H9 (cell line): ENCODE data around the gene DDX28. TPM values are rescaled to one million over a fixed set of nuclear protein-coding genes. Genes with fewer than 3 reads are reported as not detected.

ENCODE experiments used
- DNase-seq: peaks from one replicate; pipeline ENCODE4 v3.0.0-alpha.2; 2017
- H2AFZ ChIP-seq: one replicate; pipeline ENCODE4 v1.6.1; 2013; ENCODE audit warnings: mild to moderate bottlenecking, low read length, control low read depth, moderate library complexity
- H2AK5ac ChIP-seq: 2 replicates; pipeline ENCODE4 v1.6.1; 2013; ENCODE audit warnings: low read length, control low read depth, mixed read lengths; ENCODE audit not compliant: insufficient read length
- H2BK120ac ChIP-seq: one replicate; pipeline ENCODE4 v1.6.1; 2013; ENCODE audit warnings: low read depth, mild to moderate bottlenecking, low read length, control low read depth, inconsistent platforms; ENCODE audit not compliant: poor library complexity, severe bottlenecking
- H2BK12ac ChIP-seq: 2 replicates; pipeline ENCODE4 v1.6.1; 2013; ENCODE audit warnings: low read length, control low read depth, mixed read lengths, low read depth; ENCODE audit not compliant: insufficient read length
- H2BK15ac ChIP-seq: 2 replicates; pipeline ENCODE4 v1.6.1; 2013; ENCODE audit warnings: low read depth, low read length, control low read depth
- H2BK20ac ChIP-seq: one replicate; pipeline ENCODE4 v1.6.1; 2013; ENCODE audit warnings: low read depth, mild to moderate bottlenecking, low read length, control low read depth, inconsistent platforms; ENCODE audit not compliant: poor library complexity, severe bottlenecking
- H2BK5ac ChIP-seq: 2 replicates; pipeline ENCODE4 v1.6.1; 2013; ENCODE audit warnings: low read length, control low read depth, mixed read lengths; ENCODE audit not compliant: insufficient read length
- H3K14ac ChIP-seq: 2 replicates; pipeline ENCODE4 v1.6.1; 2013; ENCODE audit warnings: low read length, control low read depth; ENCODE audit not compliant: insufficient read depth
- H3K18ac ChIP-seq: 2 replicates; pipeline ENCODE4 v1.6.1; 2013; ENCODE audit warnings: low read depth, mild to moderate bottlenecking, mixed read lengths, low read length, control low read depth; ENCODE audit not compliant: insufficient read length
- H3K23ac ChIP-seq: 2 replicates; pipeline ENCODE4 v1.6.1; 2013; ENCODE audit warnings: low read length, control low read depth, mixed read lengths, low read depth; ENCODE audit not compliant: insufficient read length
- H3K23me2 ChIP-seq: 2 replicates; pipeline ENCODE4 v1.6.1; 2013; ENCODE audit warnings: low read depth, mild to moderate bottlenecking, mixed read lengths, low read length, control low read depth; ENCODE audit not compliant: insufficient read length, poor library complexity, severe bottlenecking
- H3K27ac ChIP-seq: 2 replicates; pipeline ENCODE4 v1.5.1; 2013; ENCODE audit warnings: low read length, control low read depth, mixed read lengths, low read depth; ENCODE audit not compliant: insufficient read length
- H3K27me3 ChIP-seq: 2 replicates; pipeline ENCODE4 v1.6.1; 2013; ENCODE audit warnings: low read length, control low read depth, inconsistent platforms; ENCODE audit not compliant: insufficient read depth
- H3K4ac ChIP-seq: 2 replicates; pipeline ENCODE4 v1.6.1; 2013; ENCODE audit warnings: low read depth, mild to moderate bottlenecking, control low read depth, inconsistent platforms, low read length, moderate library complexity
- H3K4me1 ChIP-seq: 2 replicates; pipeline ENCODE4 v1.6.1; 2013; ENCODE audit warnings: low read length, control low read depth, inconsistent platforms; ENCODE audit not compliant: insufficient read depth
- H3K4me2 ChIP-seq: 2 replicates; pipeline ENCODE4 v1.6.1; 2013; ENCODE audit warnings: low read length, control low read depth, mixed read lengths; ENCODE audit not compliant: insufficient read length, insufficient read depth
- H3K56ac ChIP-seq: 2 replicates; pipeline ENCODE4 v1.6.1; 2013; ENCODE audit warnings: low read depth, mild to moderate bottlenecking, mixed read lengths, low read length, control low read depth; ENCODE audit not compliant: insufficient read length
- H3K79me1 ChIP-seq: 2 replicates; pipeline ENCODE4 v1.6.1; 2013; ENCODE audit warnings: low read depth, mild to moderate bottlenecking, moderate library complexity, low read length, control low read depth, inconsistent platforms; ENCODE audit not compliant: insufficient read depth, poor library complexity, severe bottlenecking
- H3K79me2 ChIP-seq: 2 replicates; pipeline ENCODE4 v1.6.1; 2013; ENCODE audit warnings: low read length, control low read depth, inconsistent platforms; ENCODE audit not compliant: insufficient read depth
- H3K9ac ChIP-seq: 2 replicates; pipeline ENCODE4 v1.6.1; 2013; ENCODE audit warnings: low read length, control low read depth, mixed read lengths; ENCODE audit not compliant: insufficient read length; ENCODE audit errors: extremely low read depth
- H3K9me3 ChIP-seq: one replicate; pipeline ENCODE4 v1.6.1; 2013; ENCODE audit warnings: low read depth, low read length, inconsistent platforms; ENCODE audit not compliant: control insufficient read depth
- H3T11ph ChIP-seq: one replicate; pipeline ENCODE4 v1.6.1; 2013; ENCODE audit warnings: mild to moderate bottlenecking, low read length, control low read depth, inconsistent platforms
- H4K20me1 ChIP-seq: one replicate; pipeline ENCODE4 v1.6.1; 2013; ENCODE audit not compliant: control insufficient read depth, insufficient read length, insufficient read depth
- H4K5ac ChIP-seq: 2 replicates; pipeline ENCODE4 v1.6.1; 2013; ENCODE audit warnings: low read depth, mild to moderate bottlenecking, mixed read lengths, low read length, control low read depth; ENCODE audit not compliant: insufficient read length
- H4K8ac ChIP-seq: replicated peaks from 2 replicates; pipeline ENCODE4 v1.6.1; 2013; ENCODE audit warnings: low read length, control low read depth, mixed read lengths, low read depth; ENCODE audit not compliant: insufficient read length
- H4K91ac ChIP-seq: 2 replicates; pipeline ENCODE4 v1.6.1; 2013; ENCODE audit warnings: low read depth, mild to moderate bottlenecking, moderate library complexity, mixed read lengths, low read length, control low read depth; ENCODE audit not compliant: insufficient read length
- H3K27ac Mint-ChIP-seq, 3 experiments: 2 replicates in 2 of 3; 3 replicates in 1 of 3; pipeline ENCODE4 v1.8.0; 2020 to 2021; ENCODE audit warnings: mixed read lengths in 3 of 3, mild to moderate bottlenecking in 1 of 3, moderate library complexity in 1 of 3
- H3K27me3 Mint-ChIP-seq: 2 replicates; pipeline ENCODE4 v1.8.0; 2021; ENCODE audit warnings: low read depth, mild to moderate bottlenecking, moderate library complexity, mixed read lengths
- H3K36me3 Mint-ChIP-seq, 3 experiments: 2 replicates in 2 of 3; 3 replicates in 1 of 3; pipeline ENCODE4 v1.8.0; 2020 to 2021; ENCODE audit warnings: low read depth in 3 of 3, mixed read lengths in 3 of 3; ENCODE audit not compliant: insufficient read depth in 1 of 3
- H3K4me1 Mint-ChIP-seq, 2 experiments: 2 replicates each; pipeline ENCODE4 v1.8.0; 2020; ENCODE audit warnings: mixed read lengths in 2 of 2
- H3K4me3 Mint-ChIP-seq, 2 experiments: 2 replicates in 1 of 2; 3 replicates in 1 of 2; pipeline ENCODE4 v1.8.0; 2020 to 2021; ENCODE audit warnings: mild to moderate bottlenecking in 2 of 2, mixed read lengths in 2 of 2, moderate library complexity in 1 of 2
- H3K9me3 Mint-ChIP-seq, 2 experiments: 2 replicates in 1 of 2; 3 replicates in 1 of 2; pipeline ENCODE4 v1.8.0; 2020; ENCODE audit warnings: mild to moderate bottlenecking in 2 of 2, mixed read lengths in 2 of 2, moderate library complexity in 1 of 2
- WGBS: extraction: QIAGEN DNeasy Blood & Tissue Kit; methylation state at CpG from one replicate; pipeline ENCODE4 v1.1.7; 2013; ENCODE audit warnings: missing lambda C conversion rate, low lambda C conversion rate, mixed read lengths; ENCODE audit not compliant: insufficient read length; ENCODE audit errors: extremely low coverage; 5-methylcytosine and 5-hydroxymethylcytosine counted together
- total RNA-seq: library from RNA; stranded (reverse); gene quantifications from 2 replicates; pipeline ENCODE4 v1.2.1, GENCODE V29; 2021
- TF ChIP-seq, protein P1 (sequence below): fragments of 200-600 bp; sonication (generic); conservative IDR thresholded peaks from 3 replicates; pipeline ENCODE4 v1.8.0; 2021; ENCODE audit warnings: antibody characterized with exemption, mild to moderate bottlenecking

Gene DDX28
- total RNA-seq, 1 experiment from 2014 or later, result 22.9 TPM

GRCh38 chr16:68069511-68070248 is 46.6 kb upstream of the DDX28 start:
- Mint-ChIP-seq H3K4me3 (no peak overlapping the region), H3K36me3 (peaks cover 17 to 58% (median 40%) of the 10 kb centered on the region in 3 experiments), H3K9me3 (no peaks in the 10 kb centered on the region), H3K27me3 (no peaks in the 10 kb centered on the region), H3K4me1 (no peaks in the 10 kb centered on the region), H3K27ac (no peak overlapping the region)
- Histone ChIP-seq H3K14ac (no peak overlapping the region), H3K4me2 (no peak overlapping the region), H3K27ac (no peak overlapping the region), H4K91ac (no peak overlapping the region), H3K79me2 (no peaks in the 10 kb centered on the region), H3T11ph (no peak overlapping the region), H3K56ac (no peak overlapping the region), H3K23me2 (no peaks in the 10 kb centered on the region), H2BK120ac (no peak overlapping the region), H2BK12ac (no peak overlapping the region), H2BK15ac (no peak overlapping the region), H4K20me1 (no peaks in the 10 kb centered on the region), H3K27me3 (no peaks in the 10 kb centered on the region), H3K79me1 (no peaks in the 10 kb centered on the region), H3K4ac (no peak overlapping the region), H3K9ac (no peak overlapping the region), H2BK5ac (no peak overlapping the region), H2AK5ac (no peak overlapping the region), H3K18ac (no peak overlapping the region), H3K9me3 (no peaks in the 10 kb centered on the region), H4K8ac (no peak overlapping the region), H4K5ac (no peak overlapping the region), H3K23ac (no peak overlapping the region), H3K4me1 (no peaks in the 10 kb centered on the region), H2BK20ac (no peak overlapping the region), H2AFZ (no peak overlapping the region)
- TF ChIP-seq, protein P1, sequence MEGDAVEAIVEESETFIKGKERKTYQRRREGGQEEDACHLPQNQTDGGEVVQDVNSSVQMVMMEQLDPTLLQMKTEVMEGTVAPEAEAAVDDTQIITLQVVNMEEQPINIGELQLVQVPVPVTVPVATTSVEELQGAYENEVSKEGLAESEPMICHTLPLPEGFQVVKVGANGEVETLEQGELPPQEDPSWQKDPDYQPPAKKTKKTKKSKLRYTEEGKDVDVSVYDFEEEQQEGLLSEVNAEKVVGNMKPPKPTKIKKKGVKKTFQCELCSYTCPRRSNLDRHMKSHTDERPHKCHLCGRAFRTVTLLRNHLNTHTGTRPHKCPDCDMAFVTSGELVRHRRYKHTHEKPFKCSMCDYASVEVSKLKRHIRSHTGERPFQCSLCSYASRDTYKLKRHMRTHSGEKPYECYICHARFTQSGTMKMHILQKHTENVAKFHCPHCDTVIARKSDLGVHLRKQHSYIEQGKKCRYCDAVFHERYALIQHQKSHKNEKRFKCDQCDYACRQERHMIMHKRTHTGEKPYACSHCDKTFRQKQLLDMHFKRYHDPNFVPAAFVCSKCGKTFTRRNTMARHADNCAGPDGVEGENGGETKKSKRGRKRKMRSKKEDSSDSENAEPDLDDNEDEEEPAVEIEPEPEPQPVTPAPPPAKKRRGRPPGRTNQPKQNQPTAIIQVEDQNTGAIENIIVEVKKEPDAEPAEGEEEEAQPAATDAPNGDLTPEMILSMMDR, result no peak
- WGBS, result no CpG with 5 or more reads among the region's 7 CpGs
- no peak for DNase-seq
